WTC11 (cell line): Measurements from ENCODE around the gene OGFR. TPM values are rescaled to one million over a fixed set of nuclear protein-coding genes. Genes with fewer than 3 reads are reported as not detected.

ENCODE experiments used
- ATAC-seq: fragments of 200-7000 bp; cut with Tn5 transposase; 2 replicates; pipeline ENCODE4 v1.10.0; 2021; ENCODE audit warnings: mild to moderate bottlenecking, moderate library complexity
- CTCF ChIA-PET: fragments of 300-600 bp; sonication (Branson Sonifier 250); formaldehyde crosslinking; loops from one replicate; lab custom pipeline; 2021; ENCODE audit warnings: antibody characterized with exemption; lab: Charles Lee
- POLR2A ChIA-PET: fragments of 350-600 bp; sonication (Branson Sonifier 250); formaldehyde crosslinking; loops from one replicate; lab custom pipeline; 2021; ENCODE audit warnings: antibody characterized with exemption; lab: Charles Lee
- DNase-seq: peaks from one replicate; pipeline ENCODE4 v3.0.0; 2021; ENCODE audit warnings: low spot score
- H3K27ac Mint-ChIP-seq: 2 replicates; pipeline ENCODE4 v1.8.0; 2021; ENCODE audit warnings: mixed read lengths
- H3K27me3 Mint-ChIP-seq: 2 replicates; pipeline ENCODE4 v1.8.0; 2021; ENCODE audit warnings: low read depth, mild to moderate bottlenecking, moderate library complexity, mixed read lengths
- H3K36me3 Mint-ChIP-seq: 2 replicates; pipeline ENCODE4 v1.8.0; 2021; ENCODE audit warnings: mixed read lengths
- H3K4me1 Mint-ChIP-seq: 2 replicates; pipeline ENCODE4 v1.8.0; 2022; ENCODE audit warnings: mixed read lengths
- H3K4me3 Mint-ChIP-seq: 2 replicates; pipeline ENCODE4 v1.8.0; 2021; ENCODE audit warnings: mild to moderate bottlenecking, moderate library complexity, mixed read lengths
- H3K9me3 Mint-ChIP-seq: 2 replicates; pipeline ENCODE4 v1.8.0; 2021; ENCODE audit warnings: mixed read lengths
- ELF4 ChIP-seq: sonication (generic); formaldehyde crosslinking; IDR thresholded peaks from 2 replicates; pipeline ENCODE4 v1.8.1; 2022; ENCODE audit warnings: low read depth, mild to moderate bottlenecking, moderate library complexity, missing genetic modification reagents
- GABPB1 ChIP-seq: sonication (generic); formaldehyde crosslinking; IDR thresholded peaks from 2 replicates; pipeline ENCODE4 v1.8.1; 2023; ENCODE audit warnings: mild to moderate bottlenecking, missing genetic modification reagents
- HMGA2 ChIP-seq: fragments of 250-450 bp; sonication (Bioruptor Pico); IDR thresholded peaks from 2 replicates; pipeline ENCODE4 v1.4.0; 2021; ENCODE audit warnings: mild to moderate bottlenecking, moderate library complexity
- KAT7 ChIP-seq: sonication (generic); formaldehyde crosslinking; IDR thresholded peaks from 2 replicates; pipeline ENCODE4 v1.8.1; 2023; ENCODE audit warnings: missing genetic modification reagents, mild to moderate bottlenecking, borderline replicate concordance
- NR2C2 ChIP-seq: sonication (generic); formaldehyde crosslinking; IDR thresholded peaks from 2 replicates; pipeline ENCODE4 v1.8.0; 2022; ENCODE audit warnings: mild to moderate bottlenecking, missing genetic modification reagents
- SMAD3 ChIP-seq: sonication (generic); formaldehyde crosslinking; IDR thresholded peaks from 2 replicates; pipeline ENCODE4 v1.8.0; 2022; ENCODE audit warnings: missing genetic modification reagents, mild to moderate bottlenecking, borderline replicate concordance
- SOX15 ChIP-seq: fragments of 250-450 bp; sonication (Bioruptor Pico); IDR thresholded peaks from 2 replicates; pipeline ENCODE4 v1.9.0; 2021; ENCODE audit warnings: mild to moderate bottlenecking
- TP53 ChIP-seq: sonication (generic); formaldehyde crosslinking; IDR thresholded peaks from 2 replicates; pipeline ENCODE4 v1.8.1; 2023; ENCODE audit warnings: mild to moderate bottlenecking, missing genetic modification reagents
- ZBTB21 ChIP-seq: sonication (generic); formaldehyde crosslinking; IDR thresholded peaks from 2 replicates; pipeline ENCODE4 v1.8.1; 2023; ENCODE audit warnings: mild to moderate bottlenecking, missing genetic modification reagents, borderline replicate concordance
- total RNA-seq: library from RNA; stranded (reverse); gene quantifications from 3 replicates; pipeline ENCODE4 v1.2.3, GENCODE V29; 2021
- TF ChIP-seq, protein P1 (sequence below): sonication (generic); formaldehyde crosslinking; IDR thresholded peaks from 2 replicates; pipeline ENCODE4 v1.8.0; 2022; ENCODE audit warnings: mild to moderate bottlenecking, missing genetic modification reagents
- TF ChIP-seq, protein P2 (sequence below): fragments of 250-450 bp; sonication (Bioruptor Pico); IDR thresholded peaks from 2 replicates; pipeline ENCODE4 v1.9.0; 2021; ENCODE audit warnings: mild to moderate bottlenecking
- TF ChIP-seq, protein P3 (sequence below): sonication (generic); formaldehyde crosslinking; IDR thresholded peaks from 2 replicates; pipeline ENCODE4 v1.8.0; 2022; ENCODE audit warnings: mild to moderate bottlenecking, missing genetic modification reagents
- TF ChIP-seq, protein P4 (sequence below): sonication (generic); formaldehyde crosslinking; IDR thresholded peaks from 2 replicates; pipeline ENCODE4 v1.8.1; 2023; ENCODE audit warnings: mild to moderate bottlenecking, missing genetic modification reagents
- TF ChIP-seq, protein P5 (sequence below): sonication (generic); formaldehyde crosslinking; IDR thresholded peaks from 2 replicates; pipeline ENCODE4 v1.8.0; 2022; ENCODE audit warnings: missing genetic modification reagents
- TF ChIP-seq, protein P6 (sequence below): fragments of 250-450 bp; sonication (Bioruptor Pico); IDR thresholded peaks from 2 replicates; pipeline ENCODE4 v1.9.0; 2021; ENCODE audit warnings: mild to moderate bottlenecking, borderline replicate concordance

Gene OGFR
- total RNA-seq, 1 experiment from 2014 or later, result 43.3 TPM

DNA sequence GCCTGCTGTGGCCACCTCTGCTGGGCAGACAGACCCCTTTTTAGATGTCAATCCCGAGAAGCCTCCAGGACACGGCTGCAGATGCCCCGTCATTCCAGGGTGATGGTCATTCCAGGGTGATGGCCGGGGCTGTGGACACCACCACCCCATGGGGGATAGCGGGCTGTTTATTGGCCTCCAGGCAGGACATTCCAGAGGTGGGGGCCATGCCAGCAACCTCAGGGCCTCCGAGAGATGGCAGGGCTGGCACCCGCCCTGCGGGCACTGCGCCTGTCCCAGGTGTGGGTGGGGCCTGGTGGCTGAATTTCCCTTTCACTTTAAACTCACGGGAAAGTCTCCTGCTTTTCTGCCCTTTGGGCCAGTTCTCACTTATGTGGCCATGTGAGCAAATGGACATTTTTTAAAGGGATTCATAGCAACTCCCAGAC, 26.7 kb downstream of the OGFR start:
- Mint-ChIP-seq H3K36me3 (peaks cover 6% of the 10 kb centered on the region; the same call in 1 of the 2 replicates), H3K9me3 (no peaks in the 10 kb centered on the region), H3K27ac (peak overlapping the region; percentile 63), H3K4me1 (peaks cover 19% of the 10 kb centered on the region), H3K27me3 (no peaks in the 10 kb centered on the region), H3K4me3 (no peak overlapping the region)
- DNase-seq (no peak), ATAC-seq (no peak)
- ChIA-PET CTCF (interaction anchor here (1.5 to 2.2 kb wide), 3 partner anchors 8 to 56 kb away, joined by 3 to 6 read pairs (median 4); no protein-coding TSS in a partner anchor), POLR2A (interaction anchor here (1.1 kb wide), 1 partner anchor 15 kb away, joined by 4 read pairs; no protein-coding TSS in a partner anchor)
- TF ChIP-seq HMGA2 (CRISPR knock-in tag) (no peak), SMAD3 (CRISPR knock-in tag) (no peak), NR2C2 (CRISPR knock-in tag) (no peak)
- TF ChIP-seq, protein P1, sequence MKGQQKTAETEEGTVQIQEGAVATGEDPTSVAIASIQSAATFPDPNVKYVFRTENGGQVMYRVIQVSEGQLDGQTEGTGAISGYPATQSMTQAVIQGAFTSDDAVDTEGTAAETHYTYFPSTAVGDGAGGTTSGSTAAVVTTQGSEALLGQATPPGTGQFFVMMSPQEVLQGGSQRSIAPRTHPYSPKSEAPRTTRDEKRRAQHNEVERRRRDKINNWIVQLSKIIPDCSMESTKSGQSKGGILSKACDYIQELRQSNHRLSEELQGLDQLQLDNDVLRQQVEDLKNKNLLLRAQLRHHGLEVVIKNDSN (CRISPR knock-in tag), result no peak
- TF ChIP-seq, protein P2, sequence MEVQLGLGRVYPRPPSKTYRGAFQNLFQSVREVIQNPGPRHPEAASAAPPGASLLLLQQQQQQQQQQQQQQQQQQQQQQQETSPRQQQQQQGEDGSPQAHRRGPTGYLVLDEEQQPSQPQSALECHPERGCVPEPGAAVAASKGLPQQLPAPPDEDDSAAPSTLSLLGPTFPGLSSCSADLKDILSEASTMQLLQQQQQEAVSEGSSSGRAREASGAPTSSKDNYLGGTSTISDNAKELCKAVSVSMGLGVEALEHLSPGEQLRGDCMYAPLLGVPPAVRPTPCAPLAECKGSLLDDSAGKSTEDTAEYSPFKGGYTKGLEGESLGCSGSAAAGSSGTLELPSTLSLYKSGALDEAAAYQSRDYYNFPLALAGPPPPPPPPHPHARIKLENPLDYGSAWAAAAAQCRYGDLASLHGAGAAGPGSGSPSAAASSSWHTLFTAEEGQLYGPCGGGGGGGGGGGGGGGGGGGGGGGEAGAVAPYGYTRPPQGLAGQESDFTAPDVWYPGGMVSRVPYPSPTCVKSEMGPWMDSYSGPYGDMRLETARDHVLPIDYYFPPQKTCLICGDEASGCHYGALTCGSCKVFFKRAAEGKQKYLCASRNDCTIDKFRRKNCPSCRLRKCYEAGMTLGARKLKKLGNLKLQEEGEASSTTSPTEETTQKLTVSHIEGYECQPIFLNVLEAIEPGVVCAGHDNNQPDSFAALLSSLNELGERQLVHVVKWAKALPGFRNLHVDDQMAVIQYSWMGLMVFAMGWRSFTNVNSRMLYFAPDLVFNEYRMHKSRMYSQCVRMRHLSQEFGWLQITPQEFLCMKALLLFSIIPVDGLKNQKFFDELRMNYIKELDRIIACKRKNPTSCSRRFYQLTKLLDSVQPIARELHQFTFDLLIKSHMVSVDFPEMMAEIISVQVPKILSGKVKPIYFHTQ, result no peak

DNA sequence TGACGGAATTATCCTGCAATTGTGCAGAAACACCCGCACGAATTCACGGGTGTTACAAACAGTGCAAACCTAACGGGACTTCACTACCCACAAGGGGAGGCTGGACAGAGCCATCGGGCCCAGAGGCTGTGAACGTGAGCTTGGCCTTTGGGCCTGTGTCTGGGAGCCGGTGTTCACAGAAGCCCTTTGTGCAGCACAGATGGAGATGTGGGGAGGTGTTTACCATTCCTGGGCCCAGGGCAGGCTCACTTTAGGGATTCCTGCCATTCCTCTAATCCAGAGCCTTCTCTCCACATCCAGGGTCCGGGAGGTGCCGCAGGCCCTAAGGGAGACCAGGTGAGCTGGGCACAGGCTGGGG, 27.2 kb downstream of the OGFR start:
- DNase-seq (no peak), ATAC-seq (peak; percentile 15)
- CTCF ChIA-PET, result interaction anchor here (1.5 to 2.2 kb wide), 3 partner anchors 9 to 56 kb away, joined by 3 to 6 read pairs (median 4); no protein-coding TSS in a partner anchor
- Mint-ChIP-seq H3K27ac (peak overlapping the region; percentile 63), H3K9me3 (no peaks in the 10 kb centered on the region), H3K27me3 (no peaks in the 10 kb centered on the region), H3K4me3 (no peak overlapping the region), H3K4me1 (peaks cover 19% of the 10 kb centered on the region), H3K36me3 (peaks cover 6% of the 10 kb centered on the region; the same call in 1 of the 2 replicates)
- TF ChIP-seq, protein P3, sequence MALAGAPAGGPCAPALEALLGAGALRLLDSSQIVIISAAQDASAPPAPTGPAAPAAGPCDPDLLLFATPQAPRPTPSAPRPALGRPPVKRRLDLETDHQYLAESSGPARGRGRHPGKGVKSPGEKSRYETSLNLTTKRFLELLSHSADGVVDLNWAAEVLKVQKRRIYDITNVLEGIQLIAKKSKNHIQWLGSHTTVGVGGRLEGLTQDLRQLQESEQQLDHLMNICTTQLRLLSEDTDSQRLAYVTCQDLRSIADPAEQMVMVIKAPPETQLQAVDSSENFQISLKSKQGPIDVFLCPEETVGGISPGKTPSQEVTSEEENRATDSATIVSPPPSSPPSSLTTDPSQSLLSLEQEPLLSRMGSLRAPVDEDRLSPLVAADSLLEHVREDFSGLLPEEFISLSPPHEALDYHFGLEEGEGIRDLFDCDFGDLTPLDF (CRISPR knock-in tag), result no peak
- TF ChIP-seq, protein P4, sequence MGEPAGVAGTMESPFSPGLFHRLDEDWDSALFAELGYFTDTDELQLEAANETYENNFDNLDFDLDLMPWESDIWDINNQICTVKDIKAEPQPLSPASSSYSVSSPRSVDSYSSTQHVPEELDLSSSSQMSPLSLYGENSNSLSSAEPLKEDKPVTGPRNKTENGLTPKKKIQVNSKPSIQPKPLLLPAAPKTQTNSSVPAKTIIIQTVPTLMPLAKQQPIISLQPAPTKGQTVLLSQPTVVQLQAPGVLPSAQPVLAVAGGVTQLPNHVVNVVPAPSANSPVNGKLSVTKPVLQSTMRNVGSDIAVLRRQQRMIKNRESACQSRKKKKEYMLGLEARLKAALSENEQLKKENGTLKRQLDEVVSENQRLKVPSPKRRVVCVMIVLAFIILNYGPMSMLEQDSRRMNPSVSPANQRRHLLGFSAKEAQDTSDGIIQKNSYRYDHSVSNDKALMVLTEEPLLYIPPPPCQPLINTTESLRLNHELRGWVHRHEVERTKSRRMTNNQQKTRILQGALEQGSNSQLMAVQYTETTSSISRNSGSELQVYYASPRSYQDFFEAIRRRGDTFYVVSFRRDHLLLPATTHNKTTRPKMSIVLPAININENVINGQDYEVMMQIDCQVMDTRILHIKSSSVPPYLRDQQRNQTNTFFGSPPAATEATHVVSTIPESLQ (CRISPR knock-in tag), result no peak
- TF ChIP-seq, protein P5, sequence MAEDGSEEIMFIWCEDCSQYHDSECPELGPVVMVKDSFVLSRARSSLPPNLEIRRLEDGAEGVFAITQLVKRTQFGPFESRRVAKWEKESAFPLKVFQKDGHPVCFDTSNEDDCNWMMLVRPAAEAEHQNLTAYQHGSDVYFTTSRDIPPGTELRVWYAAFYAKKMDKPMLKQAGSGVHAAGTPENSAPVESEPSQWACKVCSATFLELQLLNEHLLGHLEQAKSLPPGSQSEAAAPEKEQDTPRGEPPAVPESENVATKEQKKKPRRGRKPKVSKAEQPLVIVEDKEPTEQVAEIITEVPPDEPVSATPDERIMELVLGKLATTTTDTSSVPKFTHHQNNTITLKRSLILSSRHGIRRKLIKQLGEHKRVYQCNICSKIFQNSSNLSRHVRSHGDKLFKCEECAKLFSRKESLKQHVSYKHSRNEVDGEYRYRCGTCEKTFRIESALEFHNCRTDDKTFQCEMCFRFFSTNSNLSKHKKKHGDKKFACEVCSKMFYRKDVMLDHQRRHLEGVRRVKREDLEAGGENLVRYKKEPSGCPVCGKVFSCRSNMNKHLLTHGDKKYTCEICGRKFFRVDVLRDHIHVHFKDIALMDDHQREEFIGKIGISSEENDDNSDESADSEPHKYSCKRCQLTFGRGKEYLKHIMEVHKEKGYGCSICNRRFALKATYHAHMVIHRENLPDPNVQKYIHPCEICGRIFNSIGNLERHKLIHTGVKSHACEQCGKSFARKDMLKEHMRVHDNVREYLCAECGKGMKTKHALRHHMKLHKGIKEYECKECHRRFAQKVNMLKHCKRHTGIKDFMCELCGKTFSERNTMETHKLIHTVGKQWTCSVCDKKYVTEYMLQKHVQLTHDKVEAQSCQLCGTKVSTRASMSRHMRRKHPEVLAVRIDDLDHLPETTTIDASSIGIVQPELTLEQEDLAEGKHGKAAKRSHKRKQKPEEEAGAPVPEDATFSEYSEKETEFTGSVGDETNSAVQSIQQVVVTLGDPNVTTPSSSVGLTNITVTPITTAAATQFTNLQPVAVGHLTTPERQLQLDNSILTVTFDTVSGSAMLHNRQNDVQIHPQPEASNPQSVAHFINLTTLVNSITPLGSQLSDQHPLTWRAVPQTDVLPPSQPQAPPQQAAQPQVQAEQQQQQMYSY, result no peak
- TF ChIP-seq, all 79 proteins: peak for 0
- POLR2A ChIA-PET, result interaction anchor here (1.2 kb wide), 1 partner anchor 16 kb away, joined by 4 read pairs; no protein-coding TSS in a partner anchor

DNA sequence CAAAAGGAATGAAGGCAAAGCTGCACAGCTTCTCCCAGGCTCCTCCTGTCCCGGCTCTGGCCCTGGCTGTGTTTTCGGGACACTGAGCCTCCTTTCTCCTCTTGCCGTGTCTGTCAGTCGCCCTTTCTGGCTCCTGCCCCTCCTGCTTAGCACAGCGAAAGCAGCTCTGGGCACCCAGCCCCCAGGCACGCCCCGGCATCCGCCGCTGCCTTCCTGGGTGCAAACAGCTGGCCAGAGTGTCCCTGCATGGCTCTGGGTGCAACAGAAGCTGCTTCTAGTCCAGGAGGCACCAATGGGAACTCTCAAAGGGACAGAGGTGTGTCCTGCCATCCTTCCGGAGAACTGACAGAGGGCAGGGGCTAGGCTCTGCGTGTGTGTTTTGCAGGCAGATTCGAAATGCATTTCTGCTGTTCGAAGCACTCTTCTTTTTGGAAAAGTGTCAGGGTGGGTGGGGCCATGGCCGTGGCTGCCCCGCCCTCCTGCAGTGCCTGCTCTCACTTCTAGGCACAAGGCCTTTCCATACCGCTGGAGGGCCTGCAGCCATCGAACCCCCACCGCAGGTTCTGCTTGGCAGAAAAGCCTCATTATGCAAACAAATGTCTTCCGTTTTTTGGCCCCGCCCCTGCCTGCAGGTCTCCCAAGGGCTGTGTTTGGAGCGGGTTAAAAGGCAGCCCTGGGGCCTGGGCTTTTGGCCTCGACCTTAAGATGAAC, 27.7 kb downstream of the OGFR start:
- no peaks in the 10 kb centered on the region for H3K9me3 Mint-ChIP-seq
- CTCF ChIA-PET, result interaction anchor here (1.5 to 2.2 kb wide), 3 partner anchors 9 to 55 kb away, joined by 3 to 6 read pairs (median 4); no protein-coding TSS in a partner anchor
- peaks cover 19% of the 10 kb centered on the region for H3K4me1 Mint-ChIP-seq
- ATAC-seq (peak; percentile 73), DNase-seq (peak; percentile 71)
- peak overlapping the region; percentile 63 for H3K27ac Mint-ChIP-seq
- H3K4me3 Mint-ChIP-seq, result peak overlapping the region; percentile 41
- POLR2A ChIA-PET, result interaction anchor here (1.2 kb wide), 1 partner anchor 17 kb away, joined by 4 read pairs; no protein-coding TSS in a partner anchor
- peaks cover 6% of the 10 kb centered on the region; the same call in 1 of the 2 replicates for H3K36me3 Mint-ChIP-seq
- no peaks in the 10 kb centered on the region for H3K27me3 Mint-ChIP-seq
- TF ChIP-seq KAT7 (no peak), TP53 (CRISPR knock-in tag) (no peak), ELF4 (CRISPR knock-in tag) (no peak), SOX15 (CRISPR knock-in tag) (no peak), ZBTB21 (CRISPR knock-in tag) (no peak), GABPB1 (no peak)
- TF ChIP-seq, protein P6, sequence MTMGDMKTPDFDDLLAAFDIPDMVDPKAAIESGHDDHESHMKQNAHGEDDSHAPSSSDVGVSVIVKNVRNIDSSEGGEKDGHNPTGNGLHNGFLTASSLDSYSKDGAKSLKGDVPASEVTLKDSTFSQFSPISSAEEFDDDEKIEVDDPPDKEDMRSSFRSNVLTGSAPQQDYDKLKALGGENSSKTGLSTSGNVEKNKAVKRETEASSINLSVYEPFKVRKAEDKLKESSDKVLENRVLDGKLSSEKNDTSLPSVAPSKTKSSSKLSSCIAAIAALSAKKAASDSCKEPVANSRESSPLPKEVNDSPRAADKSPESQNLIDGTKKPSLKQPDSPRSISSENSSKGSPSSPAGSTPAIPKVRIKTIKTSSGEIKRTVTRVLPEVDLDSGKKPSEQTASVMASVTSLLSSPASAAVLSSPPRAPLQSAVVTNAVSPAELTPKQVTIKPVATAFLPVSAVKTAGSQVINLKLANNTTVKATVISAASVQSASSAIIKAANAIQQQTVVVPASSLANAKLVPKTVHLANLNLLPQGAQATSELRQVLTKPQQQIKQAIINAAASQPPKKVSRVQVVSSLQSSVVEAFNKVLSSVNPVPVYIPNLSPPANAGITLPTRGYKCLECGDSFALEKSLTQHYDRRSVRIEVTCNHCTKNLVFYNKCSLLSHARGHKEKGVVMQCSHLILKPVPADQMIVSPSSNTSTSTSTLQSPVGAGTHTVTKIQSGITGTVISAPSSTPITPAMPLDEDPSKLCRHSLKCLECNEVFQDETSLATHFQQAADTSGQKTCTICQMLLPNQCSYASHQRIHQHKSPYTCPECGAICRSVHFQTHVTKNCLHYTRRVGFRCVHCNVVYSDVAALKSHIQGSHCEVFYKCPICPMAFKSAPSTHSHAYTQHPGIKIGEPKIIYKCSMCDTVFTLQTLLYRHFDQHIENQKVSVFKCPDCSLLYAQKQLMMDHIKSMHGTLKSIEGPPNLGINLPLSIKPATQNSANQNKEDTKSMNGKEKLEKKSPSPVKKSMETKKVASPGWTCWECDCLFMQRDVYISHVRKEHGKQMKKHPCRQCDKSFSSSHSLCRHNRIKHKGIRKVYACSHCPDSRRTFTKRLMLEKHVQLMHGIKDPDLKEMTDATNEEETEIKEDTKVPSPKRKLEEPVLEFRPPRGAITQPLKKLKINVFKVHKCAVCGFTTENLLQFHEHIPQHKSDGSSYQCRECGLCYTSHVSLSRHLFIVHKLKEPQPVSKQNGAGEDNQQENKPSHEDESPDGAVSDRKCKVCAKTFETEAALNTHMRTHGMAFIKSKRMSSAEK (CRISPR knock-in tag), result no peak
